ENCODE results near the gene ANKRD13C. TPM values are rescaled to one million over a fixed set of nuclear protein-coding genes. Genes with fewer than 3 reads are reported as not detected.

ANKRD13C gene
- total and polyA plus RNA-seq, 2 of the 4 experiments (the other 2 are of a cell fraction), result 8.3 to 10.9 TPM

DNA sequence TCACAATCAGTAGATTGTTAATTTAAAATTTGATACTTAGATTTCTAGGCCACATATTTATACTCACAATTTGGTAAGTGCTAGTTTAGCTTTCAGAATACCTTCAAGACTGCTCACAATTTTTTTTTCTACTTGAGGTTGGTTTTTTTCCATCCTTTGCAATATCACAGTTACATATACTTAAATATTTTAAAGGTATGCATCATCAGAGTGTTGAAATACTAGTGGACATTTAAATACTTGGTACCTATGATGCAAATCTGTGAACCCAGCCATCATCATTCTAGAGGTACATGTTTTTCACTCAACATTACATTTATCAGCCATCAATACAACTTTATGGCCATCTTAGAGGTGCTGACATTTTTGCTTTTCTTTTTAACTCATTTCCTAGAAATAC, 143.0 kb downstream of the ANKRD13C start:
- Histone ChIP-seq H2AFZ (replicated peaks; ENCODE audit: low read length, poor library complexity) (no peak overlapping the region), H3K9ac (ENCODE audit: low read depth, low read length) (no peak overlapping the region), H2AK9ac (replicated peaks; ENCODE audit: low read depth, low read length, poor library complexity) (no peak overlapping the region), H4K20me1 (ENCODE audit: insufficient read depth, low read length) (peaks cover 42% of the 10 kb centered on the region), H4K8ac (ENCODE audit: low read depth in 2 of 2, low read length in 2 of 2) (no peak overlapping the region), H2BK20ac (ENCODE audit: low read depth, low read length) (no peak overlapping the region), H3K79me1 (ENCODE audit: low read depth in 1 of 2, low read length in 2 of 2) (peaks cover 5 to 36% of the 10 kb centered on the region in 2 experiments; a peak in 3 of 4 replicates), H3K9me3 (ENCODE audit: control insufficient read depth, insufficient read depth, low read length) (no peaks in the 10 kb centered on the region), H2BK120ac (ENCODE audit: low read depth, low read length) (no peak overlapping the region), H3K36me3 (ENCODE audit: control insufficient read depth, insufficient read depth, low read length) (peaks cover 18% of the 10 kb centered on the region), H3K4me3 (ENCODE audit: insufficient read depth, low read depth, low read length) (no peak overlapping the region), H2BK15ac (ENCODE audit: low read depth, low read length) (no peak overlapping the region), H3K56ac (ENCODE audit: extremely low read depth, insufficient read depth, low read length) (no peak overlapping the region), H3K9me1 (ENCODE audit: insufficient read depth, low read length) (peaks cover 10% of the 10 kb centered on the region; the same call in 1 of the 2 replicates), H3K4me2 (ENCODE audit: low read depth, low read length) (no peak overlapping the region), H3K27ac (ENCODE audit: insufficient read depth, low read length) (no peak overlapping the region), H2AK5ac (ENCODE audit: low read depth, low read length) (no peak overlapping the region), H4K91ac (ENCODE audit: insufficient read depth, low read depth, low read length) (no peak overlapping the region), H3K27me3 (ENCODE audit: control insufficient read depth, insufficient read depth, low read length) (no peaks in the 10 kb centered on the region), H3K18ac (ENCODE audit: low read depth, low read length) (no peak overlapping the region), H4K5ac (ENCODE audit: low read depth, low read length) (no peak overlapping the region), H3K23ac (ENCODE audit: low read depth, low read length) (0 out of 2 replicates have a peak overlapping the region, but pooled peaks have one; percentile 20), H3K4me1 (ENCODE audit: control insufficient read depth, insufficient read depth, low read length) (peaks cover 1% of the 10 kb centered on the region; the same call in 1 of the 2 replicates), H3K4ac (ENCODE audit: low read depth, low read length) (no peak overlapping the region), H3K14ac (replicated peaks; ENCODE audit: low read depth, low read length) (no peak overlapping the region), H2BK5ac (ENCODE audit: low read depth, low read length, poor library complexity, severe bottlenecking) (peak overlapping the region; percentile 48)
- no peak for ATAC-seq (ENCODE audit: low read depth)
- in situ Hi-C loops (cut with MboI; ENCODE audit: low sequenced_read_pairs), result no loop called here
- ChIA-PET CTCF (no interaction called here), POLR2A (ENCODE audit: unreplicated experiment) (no interaction called here)
- peak; percentile 35 for DNase-seq
- dilution Hi-C loops (cut with HindIII; ENCODE audit: low sequenced_read_pairs, unreplicated experiment), result no loop called here
- no TSS peak for BruUV-seq (replicated peaks)
- intact Hi-C loops (cut with micrococcal nuclease), result no loop called here
- TF ChIP-seq CEBPB (IDR thresholded peaks at IDR 0.05; ENCODE audit: low read depth, low read length) (peak; percentile 39; the same call in 1 of the 2 replicates), MAZ (IDR thresholded peaks at IDR 0.05; ENCODE audit: borderline replicate concordance, low read depth, low read length) (no peak)
